ENCODE results near the gene ADAR. TPM values are rescaled to one million over a fixed set of nuclear protein-coding genes. Genes with fewer than 3 reads are reported as not detected.

Gene ADAR
- total RNA-seq, 1 experiment from 2014 or later: 221 TPM

DNA sequence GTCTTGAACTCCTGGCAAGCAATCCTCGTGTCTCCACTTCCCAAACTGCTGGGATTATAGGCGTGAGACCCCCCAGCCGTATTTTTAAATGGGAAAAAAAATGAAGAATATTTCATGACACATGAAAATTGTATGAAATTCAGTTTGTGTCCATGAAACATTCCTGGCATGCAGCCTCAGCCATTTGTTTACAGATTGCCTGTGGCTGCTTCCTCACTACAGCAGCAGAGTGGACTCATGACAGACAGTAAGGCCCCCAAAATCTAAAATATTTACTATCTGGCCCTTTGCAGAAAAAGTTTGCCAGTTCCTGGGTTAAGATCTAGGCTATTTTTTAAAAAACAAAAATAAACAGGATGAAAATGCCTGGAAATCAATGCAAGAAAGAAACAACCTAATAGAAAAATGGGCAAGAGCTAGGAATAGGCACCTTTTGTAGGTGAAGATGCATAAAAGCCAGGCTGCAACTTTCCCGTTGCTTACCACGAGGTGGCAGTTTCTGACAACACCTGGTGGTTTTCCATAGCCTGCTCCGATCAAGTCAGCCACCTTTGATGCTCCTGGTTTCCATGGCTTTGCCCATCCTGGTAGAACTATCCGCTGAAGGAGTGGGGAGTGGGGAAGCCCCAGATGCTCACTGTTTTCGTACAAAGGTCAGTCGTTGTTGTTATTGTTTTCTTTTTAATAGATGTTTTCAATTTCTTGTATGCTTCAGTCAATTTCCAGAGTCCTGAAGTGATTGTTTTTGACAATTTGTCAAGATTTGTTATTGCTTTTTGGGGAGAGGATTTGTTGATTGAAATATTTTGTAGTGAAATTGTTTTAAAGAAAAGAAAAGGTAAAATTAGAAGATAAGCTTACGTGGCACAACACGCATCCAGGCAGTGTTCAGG is 73.8 kb downstream of the ADAR start:
- Mint-ChIP-seq H3K4me3 (no peak overlapping the region), H3K4me1 (no peaks in the 10 kb centered on the region), H3K27ac (no peak overlapping the region), H3K36me3 (peaks cover 3% of the 10 kb centered on the region; the same call in 1 of the 2 replicates), H3K27me3 (ENCODE audit: low read depth) (no peaks in the 10 kb centered on the region; the same call in 1 of the 2 replicates), H3K9me3 (peaks cover 15% of the 10 kb centered on the region)
- ChIA-PET CTCF (interaction anchor here (0.6 to 5.7 kb wide), 10 partner anchors 12 to 344 kb away, joined by 3 to 71 read pairs (median 4); a partner anchor contains a TSS), POLR2A (no interaction called here)
- peak; percentile 92 for ATAC-seq
- peak; percentile 72 for DNase-seq (ENCODE audit: low spot score)
- TF ChIP-seq OVOL2 (CRISPR knock-in tag; IDR thresholded peaks at IDR 0.05; ENCODE audit: borderline replicate concordance): no peak
- TF ChIP-seq ATF1 (CRISPR knock-in tag; IDR thresholded peaks at IDR 0.05): no peak
- no peak for TF ChIP-seq TEAD4 (CRISPR knock-in tag; IDR thresholded peaks at IDR 0.05)
- TF ChIP-seq, protein P1, sequence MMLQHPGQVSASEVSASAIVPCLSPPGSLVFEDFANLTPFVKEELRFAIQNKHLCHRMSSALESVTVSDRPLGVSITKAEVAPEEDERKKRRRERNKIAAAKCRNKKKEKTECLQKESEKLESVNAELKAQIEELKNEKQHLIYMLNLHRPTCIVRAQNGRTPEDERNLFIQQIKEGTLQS (CRISPR knock-in tag; conservative IDR thresholded peaks at IDR 0.05): no peak
- no peak for TF ChIP-seq MXD4 (CRISPR knock-in tag; IDR thresholded peaks at IDR 0.05; ENCODE audit: borderline replicate concordance)
- no peak for TF ChIP-seq NR1H2 (CRISPR knock-in tag; IDR thresholded peaks at IDR 0.05)
- TF ChIP-seq, protein P2, sequence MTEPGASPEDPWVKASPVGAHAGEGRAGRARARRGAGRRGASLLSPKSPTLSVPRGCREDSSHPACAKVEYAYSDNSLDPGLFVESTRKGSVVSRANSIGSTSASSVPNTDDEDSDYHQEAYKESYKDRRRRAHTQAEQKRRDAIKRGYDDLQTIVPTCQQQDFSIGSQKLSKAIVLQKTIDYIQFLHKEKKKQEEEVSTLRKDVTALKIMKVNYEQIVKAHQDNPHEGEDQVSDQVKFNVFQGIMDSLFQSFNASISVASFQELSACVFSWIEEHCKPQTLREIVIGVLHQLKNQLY (CRISPR knock-in tag; IDR thresholded peaks at IDR 0.05): no peak
- TF ChIP-seq, protein P3, sequence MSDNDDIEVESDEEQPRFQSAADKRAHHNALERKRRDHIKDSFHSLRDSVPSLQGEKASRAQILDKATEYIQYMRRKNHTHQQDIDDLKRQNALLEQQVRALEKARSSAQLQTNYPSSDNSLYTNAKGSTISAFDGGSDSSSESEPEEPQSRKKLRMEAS (CRISPR knock-in tag; IDR thresholded peaks at IDR 0.05): no peak

Other genes starting within 250 kb of the ADAR start
- gene IL6R, start 202.8 kb downstream of the ADAR start, total RNA-seq (2021): 3.2 to 7.0 TPM (median 3.4 TPM) in 3 replicates
- gene TDRD10, start 106.0 kb downstream of the ADAR start, total RNA-seq (2021): 0.09 to 0.46 TPM (median 0.25 TPM) in 3 replicates
- gene SHE, start 105.8 kb downstream of the ADAR start, total RNA-seq (2021): 0.73 to 1.1 TPM (median 0.79 TPM) in 3 replicates
- 60.8 to 62.7 TPM (median 61.6 TPM) in 3 replicates for gene UBE2Q1, start 49.5 kb downstream of the ADAR start, total RNA-seq (2021)
- gene CHRNB2, start 40.4 kb downstream of the ADAR start, total RNA-seq (2021): 1.6 to 1.7 TPM (median 1.7 TPM) in 3 replicates

Data from WTC11 (cell line).